DND-41 (cell line): ENCODE measurements around the gene NUPR1.

ENCODE experiments used
- CTCF ChIP-seq: IDR thresholded peaks from 2 replicates; pipeline ENCODE4 v1.5.1; 2012; ENCODE audit warnings: borderline replicate concordance, low read length, moderate library complexity, mild to moderate bottlenecking; ENCODE audit not compliant: poor library complexity, severe bottlenecking; ENCODE audit errors: extremely low read depth
- EZH2 ChIP-seq: IDR thresholded peaks from 3 replicates; pipeline ENCODE4 v1.6.1; 2012; ENCODE audit warnings: borderline replicate concordance, low read depth, mild to moderate bottlenecking, moderate library complexity, low read length, inconsistent platforms; ENCODE audit not compliant: severe bottlenecking

GRCh38 chr16:28529124-28529523, 9.7 kb downstream of the NUPR1 start:
- TF ChIP-seq CTCF (no peak), EZH2 (no peak)
